Measurements from ENCODE around the gene CYTH3. TPM values are rescaled to one million over a fixed set of nuclear protein-coding genes. Genes with fewer than 3 reads are reported as not detected.

The CYTH3 gene
- total and polyA plus RNA-seq, 7 donors, result 6.1 to 15.0 (median 13.5) TPM

DNA sequence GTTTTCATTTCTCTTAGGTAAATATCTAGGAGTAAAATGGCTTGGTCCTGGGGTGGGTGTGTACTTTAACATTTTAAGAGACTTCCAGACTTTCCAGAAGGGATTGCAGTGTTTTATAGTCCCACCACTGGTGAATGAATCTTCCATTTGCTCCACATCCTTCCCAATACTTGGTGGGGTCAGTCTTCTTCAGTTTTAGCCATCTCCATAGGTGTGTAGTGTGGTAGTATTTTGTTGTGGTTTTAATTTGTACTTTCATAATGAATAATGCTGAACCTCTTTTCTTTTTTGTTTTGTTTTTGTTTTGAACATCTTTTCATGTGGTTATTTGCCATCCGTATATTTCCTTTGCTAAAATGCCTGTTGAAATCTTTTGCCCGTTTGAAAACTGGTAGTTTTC lies 154.9 kb downstream of the CYTH3 start:
- 77 to 86% (median 86%) methylated on average over 2 of the region's 2 CpGs for WGBS, 3 donors
- H3K4me3 ChIP-seq, result no peak overlapping the region
- intact Hi-C loops (cut with DNase I), result no loop called here
- peaks cover 6% of the 10 kb centered on the region for H3K9me3 ChIP-seq
- DNase-seq, result no peak
- TF ChIP-seq, protein P1, sequence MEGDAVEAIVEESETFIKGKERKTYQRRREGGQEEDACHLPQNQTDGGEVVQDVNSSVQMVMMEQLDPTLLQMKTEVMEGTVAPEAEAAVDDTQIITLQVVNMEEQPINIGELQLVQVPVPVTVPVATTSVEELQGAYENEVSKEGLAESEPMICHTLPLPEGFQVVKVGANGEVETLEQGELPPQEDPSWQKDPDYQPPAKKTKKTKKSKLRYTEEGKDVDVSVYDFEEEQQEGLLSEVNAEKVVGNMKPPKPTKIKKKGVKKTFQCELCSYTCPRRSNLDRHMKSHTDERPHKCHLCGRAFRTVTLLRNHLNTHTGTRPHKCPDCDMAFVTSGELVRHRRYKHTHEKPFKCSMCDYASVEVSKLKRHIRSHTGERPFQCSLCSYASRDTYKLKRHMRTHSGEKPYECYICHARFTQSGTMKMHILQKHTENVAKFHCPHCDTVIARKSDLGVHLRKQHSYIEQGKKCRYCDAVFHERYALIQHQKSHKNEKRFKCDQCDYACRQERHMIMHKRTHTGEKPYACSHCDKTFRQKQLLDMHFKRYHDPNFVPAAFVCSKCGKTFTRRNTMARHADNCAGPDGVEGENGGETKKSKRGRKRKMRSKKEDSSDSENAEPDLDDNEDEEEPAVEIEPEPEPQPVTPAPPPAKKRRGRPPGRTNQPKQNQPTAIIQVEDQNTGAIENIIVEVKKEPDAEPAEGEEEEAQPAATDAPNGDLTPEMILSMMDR (IDR thresholded peaks at IDR 0.05), result no peak
- no peak overlapping the region for H3K27ac ChIP-seq
- no peaks in the 10 kb centered on the region for H3K4me1 ChIP-seq
- peaks cover 15 to 91% of the 10 kb centered on the region in 2 donors for H3K36me3 ChIP-seq (ENCODE audit: insufficient read depth in 1 of 2, low read depth in 1 of 2)
- no peaks in the 10 kb centered on the region for H3K27me3 ChIP-seq (ENCODE audit: insufficient read depth in 3 of 3, low read length in 2 of 3)
- no peak for ATAC-seq

DNA sequence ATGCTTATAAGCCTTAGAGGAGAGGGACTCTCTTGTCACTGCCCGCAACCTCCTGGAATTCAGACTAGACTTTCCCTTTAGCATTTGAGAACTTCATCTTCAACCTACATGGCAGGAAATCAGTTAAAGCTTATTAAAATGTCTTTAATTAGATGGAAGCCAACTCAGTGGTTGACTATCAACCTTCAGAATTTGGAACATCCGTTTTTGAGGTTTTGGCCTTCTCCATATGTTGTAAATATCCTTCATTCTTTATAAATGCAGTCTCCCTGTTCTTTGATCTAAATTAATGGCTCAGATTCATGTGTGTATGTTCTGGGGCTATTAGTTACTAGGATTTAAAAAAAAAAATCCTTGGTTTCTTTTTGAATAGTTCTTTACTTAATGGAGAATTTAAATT lies 156.2 kb downstream of the CYTH3 start:
- H3K4me1 ChIP-seq, result no peaks in the 10 kb centered on the region
- peaks cover 13 to 92% of the 10 kb centered on the region in 2 donors for H3K36me3 ChIP-seq (ENCODE audit: insufficient read depth in 1 of 2, low read depth in 1 of 2)
- WGBS, 3 donors, result 91 to 93% (median 92%) methylated on average over 2 of the region's 2 CpGs
- H3K9me3 ChIP-seq, result peaks cover 5% of the 10 kb centered on the region
- no peak overlapping the region for H3K4me3 ChIP-seq
- H3K27ac ChIP-seq, result no peak overlapping the region
- H3K27me3 ChIP-seq (ENCODE audit: insufficient read depth in 3 of 3, low read length in 2 of 3), result no peaks in the 10 kb centered on the region
- TF ChIP-seq, protein P1 (IDR thresholded peaks at IDR 0.05), result no peak
- DNase-seq (no peak), ATAC-seq (no peak)
- intact Hi-C loops (cut with DNase I), result no loop called here

Other genes starting within 250 kb of the CYTH3 start
- under 1 TPM; 0.20 to 0.77 (median 0.36) TPM for gene ANKRD61, start 241.2 kb downstream of the CYTH3 start, total RNA-seq
- gene ANKRD61, start 241.2 kb downstream of the CYTH3 start, polyA plus RNA-seq, result under 1 TPM in 2 of 3 donors, not detected in 1; 0.13 to 0.75 TPM
- gene EIF2AK1, start 213.4 kb downstream of the CYTH3 start, total RNA-seq, result 10 to 100 TPM; 37.2 to 51.3 (median 44.2) TPM
- gene EIF2AK1, start 213.4 kb downstream of the CYTH3 start, polyA plus RNA-seq, result 10 to 100 TPM; 20.0 to 47.5 (median 29.1) TPM
- gene USP42, start 167.7 kb downstream of the CYTH3 start, total RNA-seq, result 1 to 10 TPM; 5.3 to 8.1 (median 5.7) TPM
- gene USP42, start 167.7 kb downstream of the CYTH3 start, polyA plus RNA-seq, result 1 to 10 TPM; 2.4 to 5.9 (median 3.3) TPM
- gene FAM220A, start 76.3 kb upstream of the CYTH3 start, total RNA-seq, result 10 to 100 TPM; 24.9 to 44.2 (median 32.8) TPM
- 100 to 1,000 TPM in 1 of 3 donors, 10 to 100 TPM in 2; 12.6 to 108 (median 31.8) TPM for gene FAM220A, start 76.3 kb upstream of the CYTH3 start, polyA plus RNA-seq
- gene RAC1, start 101.9 kb upstream of the CYTH3 start, total RNA-seq, result 100 to 1,000 TPM; 141 to 189 (median 175) TPM
- 100 to 1,000 TPM; 167 to 284 (median 238) TPM for gene RAC1, start 101.9 kb upstream of the CYTH3 start, polyA plus RNA-seq
- gene DAGLB, start 175.3 kb upstream of the CYTH3 start, total RNA-seq, result 10 to 100 TPM in 3 of 4 donors, 1 to 10 TPM in 1; 9.2 to 16.8 (median 12.8) TPM
- 10 to 100 TPM; 10.6 to 23.8 (median 12.1) TPM for gene DAGLB, start 175.3 kb upstream of the CYTH3 start, polyA plus RNA-seq
- gene KDELR2, start 211.5 kb upstream of the CYTH3 start, total RNA-seq, result 10 to 100 TPM; 29.6 to 47.9 (median 42.6) TPM
- 10 to 100 TPM; 31.9 to 69.7 (median 51.5) TPM for gene KDELR2, start 211.5 kb upstream of the CYTH3 start, polyA plus RNA-seq